Stimulated activated CD4-positive, alpha-beta T cell treated with anti-CD3 and anti-CD28 coated beads, Interleukin-15, amount 100 ng/mL, for 48 hours (primary cell): ENCODE results near the gene WDR77.

Experiments used
- DNase-seq, 2 donors: peaks; one replicate each; pipeline ENCODE4 v3.0.0-alpha.2; 2020; ENCODE audit warnings: low read depth in 2 of 2

WDR77 gene

GRCh38 chr1:111469539-111469938, 20.5 kb upstream of the WDR77 start:
- no peak for DNase-seq

GRCh38 chr1:111468717-111469100, 19.7 kb upstream of the WDR77 start:
- no peak for DNase-seq

- DNase-seq, result no peak
Observed at GRCh38 chr1:111467865-111468716, 19.0 kb upstream of the WDR77 start.

- DNase-seq, result no peak
Observed at GRCh38 chr1:111466480-111466879, 17.4 kb upstream of the WDR77 start.

- DNase-seq, result no peak
Observed at GRCh38 chr1:111465754-111466153, 16.7 kb upstream of the WDR77 start.

GRCh38 chr1:111463029-111463683, 14.1 kb upstream of the WDR77 start:
- DNase-seq, result no peak

- no peak for DNase-seq
Observed at GRCh38 chr1:111462370-111463028, 13.4 kb upstream of the WDR77 start.

GRCh38 chr1:111461765-111462164, 12.7 kb upstream of the WDR77 start:
- DNase-seq, result no peak

- no peak for DNase-seq
Observed at GRCh38 chr1:111455642-111456031, 6.6 kb upstream of the WDR77 start.

GRCh38 chr1:111454859-111455641, 6.0 kb upstream of the WDR77 start:
- no peak for DNase-seq

- no peak for DNase-seq
Observed at GRCh38 chr1:111453706-111454105, 4.7 kb upstream of the WDR77 start.

- no peak for DNase-seq
Observed at GRCh38 chr1:111452581-111452980, 3.5 kb upstream of the WDR77 start.

- no peak for DNase-seq
Observed at GRCh38 chr1:111450185-111450584, 1.1 kb upstream of the WDR77 start.

- no peak for DNase-seq
Observed at GRCh38 chr1:111449703-111450017, 604 bp upstream of the WDR77 start.

- DNase-seq, result no peak
Observed at GRCh38 chr1:111448482-111448917, 556 bp downstream of the WDR77 start.

GRCh38 chr1:111446967-111447892, 1.8 kb downstream of the WDR77 start:
- no peak for DNase-seq

- DNase-seq, result no peak
Observed at GRCh38 chr1:111446546-111446945, 2.5 kb downstream of the WDR77 start.

- DNase-seq, result no peak
Observed at GRCh38 chr1:111444031-111444430, 5.0 kb downstream of the WDR77 start.

GRCh38 chr1:111442457-111442856, 6.6 kb downstream of the WDR77 start:
- peak in 1 of 2 donors; percentile 7 for DNase-seq

GRCh38 chr1:111441573-111442192, 7.4 kb downstream of the WDR77 start:
- DNase-seq, result peak; percentile 40 to 51
